ENCODE data around the gene PIPOX.
"Not testable (repeated sequence)": the region's sequence is repeated elsewhere in the genome, so short reads cannot be mapped to it uniquely, and the experiment has no call there.

The PIPOX gene

GRCh38 chr17:29078183-29079045 lies 35.5 kb downstream of the PIPOX start:
- DNase-seq: no peak

GRCh38 chr17:29079433-29079832 lies 36.5 kb downstream of the PIPOX start:
- DNase-seq: no peak

GRCh38 chr17:29079887-29080286 lies 36.9 kb downstream of the PIPOX start:
- DNase-seq: no peak

GRCh38 chr17:29080323-29080722 lies 37.4 kb downstream of the PIPOX start:
- no peak for DNase-seq

- DNase-seq: no peak
These were observed 38.0 kb downstream of the PIPOX start for GRCh38 chr17:29080965-29081364.

GRCh38 chr17:29084541-29085146 lies 41.7 kb downstream of the PIPOX start:
- DNase-seq: no peak

- no peak for DNase-seq
These were observed 42.3 kb downstream of the PIPOX start for GRCh38 chr17:29085223-29085622.

- DNase-seq: no peak
These were observed 43.8 kb downstream of the PIPOX start for GRCh38 chr17:29086628-29087332.

GRCh38 chr17:29088782-29089181 lies 45.8 kb downstream of the PIPOX start:
- not testable (repeated sequence) for DNase-seq

- DNase-seq: no peak
These were observed 46.7 kb downstream of the PIPOX start for GRCh38 chr17:29089601-29090044.

GRCh38 chr17:29090108-29090507 lies 47.2 kb downstream of the PIPOX start:
- no peak for DNase-seq

GRCh38 chr17:29090750-29091605 lies 48.0 kb downstream of the PIPOX start:
- no peak for DNase-seq

GRCh38 chr17:29091606-29092289 lies 48.8 kb downstream of the PIPOX start:
- no peak for DNase-seq

- no peak for DNase-seq
These were observed 50.3 kb downstream of the PIPOX start for GRCh38 chr17:29093090-29093871.

- no peak for DNase-seq
These were observed 51.3 kb downstream of the PIPOX start for GRCh38 chr17:29094101-29094708.

- no peak for DNase-seq
These were observed 52.5 kb downstream of the PIPOX start for GRCh38 chr17:29095439-29095838.

- no peak for DNase-seq
These were observed 53.2 kb downstream of the PIPOX start for GRCh38 chr17:29096094-29096493.

GRCh38 chr17:29099527-29099926 lies 56.6 kb downstream of the PIPOX start:
- DNase-seq: no peak

GRCh38 chr17:29100296-29100695 lies 57.4 kb downstream of the PIPOX start:
- DNase-seq: no peak

GRCh38 chr17:29102046-29102445 lies 59.1 kb downstream of the PIPOX start:
- DNase-seq: no peak

- DNase-seq: no peak
These were observed 59.8 kb downstream of the PIPOX start for GRCh38 chr17:29102741-29103181.

Data from CD4-positive, alpha-beta T cell treated with Interferon gamma for 1 hour (primary cell).